GM12891 (cell line): ENCODE data around the gene GPRC5B.

Experiments used
- PAX5 ChIP-seq: IDR thresholded peaks from 2 replicates; pipeline ENCODE4 v1.6.1; 2011; ENCODE audit warnings: low read length, moderate library complexity, mild to moderate bottlenecking; ENCODE audit not compliant: insufficient read depth, severe bottlenecking
- POLR2A ChIP-seq: IDR thresholded peaks from 2 replicates; pipeline ENCODE4 v1.6.1; 2011; ENCODE audit warnings: low read depth, low read length, control low read depth
- POLR2AphosphoS5 ChIP-seq: IDR thresholded peaks from 2 replicates; pipeline ENCODE4 v1.6.1; 2011; ENCODE audit warnings: low read depth, low read length, control low read depth
- POU2F2 ChIP-seq: IDR thresholded peaks from 2 replicates; pipeline ENCODE4 v1.6.1; 2011; ENCODE audit warnings: low read depth, mild to moderate bottlenecking, control low read depth, low read length, moderate library complexity
- SPI1 ChIP-seq: IDR thresholded peaks from 2 replicates; pipeline ENCODE4 v1.6.1; 2011; ENCODE audit warnings: low read depth, low read length, control low read depth
- TAF1 ChIP-seq: IDR thresholded peaks from 2 replicates; pipeline ENCODE4 v1.6.1; 2011; ENCODE audit warnings: low read depth, low read length, control low read depth

- TF ChIP-seq TAF1 (no peak), POLR2A (no peak), SPI1 (no peak), POLR2AphosphoS5 (no peak), POU2F2 (no peak), PAX5 (no peak)
These were observed 11.7 kb downstream of the GPRC5B start for GRCh38 chr16:19872935-19873334.
